Transverse colon (tissue), 4 donors: ENCODE results near the gene SLC14A1.

Source experiments
- CTCF ChIP-seq, 5 experiments: fragments of 200-600 bp in 3 of 5; fragments of 450-650 bp in 2 of 5; sonication (generic) in 3 of 5; IDR thresholded peaks; 1 replicate in 2 of 5; 2 replicates in 3 of 5; pipeline ENCODE4 v1.5.1; 2016 to 2017; ENCODE audit warnings: antibody characterized with exemption in 5 of 5, inconsistent platforms in 3 of 5, mild to moderate bottlenecking in 2 of 5, moderate library complexity in 1 of 5
- EP300 ChIP-seq: sonication (generic); formaldehyde crosslinking; IDR thresholded peaks from one replicate; pipeline ENCODE4 v1.6.1; 2017; ENCODE audit warnings: antibody characterized with exemption, low read depth
- POLR2A ChIP-seq: fragments of 450-650 bp; IDR thresholded peaks from one replicate; pipeline ENCODE4 v1.6.1; 2016; ENCODE audit warnings: antibody characterized with exemption, mild to moderate bottlenecking, moderate library complexity
- POLR2AphosphoS5 ChIP-seq, 3 donors: sonication (generic); formaldehyde crosslinking; IDR thresholded peaks; one replicate each; pipeline ENCODE4 v1.6.1; 2016; ENCODE audit warnings: antibody characterized with exemption in 3 of 3

GRCh38 chr18:45730832-45731575 lies 7.0 kb downstream of the SLC14A1 start:
- no peak for TF ChIP-seq POLR2AphosphoS5 (IDR thresholded peaks at IDR 0.05)
- no peak for TF ChIP-seq POLR2A
- no peak for TF ChIP-seq CTCF (IDR thresholded peaks at IDR 0.05)
- no peak for TF ChIP-seq EP300
